ENCODE measurements around the gene LRRC61. TPM values are rescaled to one million over a fixed set of nuclear protein-coding genes. Genes with fewer than 3 reads are reported as not detected.
"Not testable (repeated sequence)": the region's sequence is repeated elsewhere in the genome, so short reads cannot be mapped to it uniquely, and the experiment has no call there.

Gene LRRC61
- total RNA-seq, 1 donor from 2014 or later, result 14.0 TPM

- DNase-seq (ENCODE audit: low spot score); ATAC-seq: not testable (repeated sequence)
These were observed 16.8 kb upstream of the LRRC61 start for GRCh38 chr7:150306377-150306776.

GRCh38 chr7:150307129-150307528 is 16.0 kb upstream of the LRRC61 start:
- ATAC-seq (no peak), DNase-seq (ENCODE audit: low spot score) (no peak)

GRCh38 chr7:150307904-150308303 is 15.3 kb upstream of the LRRC61 start:
- ATAC-seq, result no peak
- DNase-seq (ENCODE audit: low spot score), result no peak

GRCh38 chr7:150308575-150308974 is 14.6 kb upstream of the LRRC61 start:
- ATAC-seq, result no peak
- DNase-seq (ENCODE audit: low spot score), result no peak

- no peak for ATAC-seq
- no peak for DNase-seq (ENCODE audit: low spot score)
These were observed 12.0 kb upstream of the LRRC61 start for GRCh38 chr7:150311146-150311545.

GRCh38 chr7:150311711-150312110 is 11.4 kb upstream of the LRRC61 start:
- no peak for ATAC-seq

GRCh38 chr7:150312649-150313366 is 10.3 kb upstream of the LRRC61 start:
- DNase-seq (ENCODE audit: low spot score); ATAC-seq: not testable (repeated sequence)

More at GRCh38 chr7:150311711-150312110, 11.4 kb upstream of the LRRC61 start:
- no peak for DNase-seq (ENCODE audit: low spot score)

GRCh38 chr7:150313367-150313809 is 9.8 kb upstream of the LRRC61 start:
- DNase-seq (ENCODE audit: low spot score) (no peak), ATAC-seq (no peak)

GRCh38 chr7:150313870-150314269 is 9.3 kb upstream of the LRRC61 start:
- ATAC-seq, result no peak

GRCh38 chr7:150314639-150315239 is 8.4 kb upstream of the LRRC61 start:
- DNase-seq (ENCODE audit: low spot score) (no peak), ATAC-seq (no peak)

More at GRCh38 chr7:150313870-150314269, 9.3 kb upstream of the LRRC61 start:
- DNase-seq (ENCODE audit: low spot score), result no peak

GRCh38 chr7:150316987-150317386 is 6.2 kb upstream of the LRRC61 start:
- not testable (repeated sequence) for ATAC-seq; DNase-seq (ENCODE audit: low spot score)

- no peak for ATAC-seq
These were observed 5.3 kb upstream of the LRRC61 start for GRCh38 chr7:150317748-150318444.

GRCh38 chr7:150321788-150322113 is 1.4 kb upstream of the LRRC61 start:
- no peak for DNase-seq (ENCODE audit: low spot score)
- ATAC-seq, result no peak

More at GRCh38 chr7:150317748-150318444, 5.3 kb upstream of the LRRC61 start:
- DNase-seq (ENCODE audit: low spot score), result no peak

- DNase-seq (ENCODE audit: low spot score) (no peak), ATAC-seq (no peak)
These were observed 882 bp upstream of the LRRC61 start for GRCh38 chr7:150322114-150322832.

GRCh38 chr7:150323682-150324372 is 672 bp downstream of the LRRC61 start:
- DNase-seq (ENCODE audit: low spot score), result no peak
- ATAC-seq, result peak; percentile 33

GRCh38 chr7:150324373-150324961 is 1.3 kb downstream of the LRRC61 start:
- no peak for DNase-seq (ENCODE audit: low spot score)
- ATAC-seq, result peak; percentile 52

- ATAC-seq (peak; percentile 29), DNase-seq (ENCODE audit: low spot score) (no peak)
These were observed 2.0 kb downstream of the LRRC61 start for GRCh38 chr7:150325110-150325611.

GRCh38 chr7:150325901-150326300 is 2.7 kb downstream of the LRRC61 start:
- ATAC-seq (no peak), DNase-seq (ENCODE audit: low spot score) (no peak)

GRCh38 chr7:150326657-150327268 is 3.6 kb downstream of the LRRC61 start:
- DNase-seq (ENCODE audit: low spot score) (no peak), ATAC-seq (no peak)

GRCh38 chr7:150327308-150327707 is 4.2 kb downstream of the LRRC61 start:
- ATAC-seq (no peak), DNase-seq (ENCODE audit: low spot score) (no peak)

Measured in left lobe of liver (tissue), 2 donors.